ENCODE measurements around the gene RAB30. TPM values are rescaled to one million over a fixed set of nuclear protein-coding genes. Genes with fewer than 3 reads are reported as not detected.

Gene RAB30
- total RNA-seq, 1 experiment from 2014 or later: 6.2 TPM

GRCh38 chr11:83027794-83028193, 43.9 kb downstream of the RAB30 start:
- no peak for DNase-seq (ENCODE audit: low spot score)
- Mint-ChIP-seq H3K4me1 (peaks cover 32% of the 10 kb centered on the region), H3K4me3 (no peak overlapping the region), H3K9me3 (no peaks in the 10 kb centered on the region), H3K36me3 (no peaks in the 10 kb centered on the region), H3K27ac (no peak overlapping the region), H3K27me3 (ENCODE audit: low read depth) (no peaks in the 10 kb centered on the region; the same call in 1 of the 2 replicates)
- TF ChIP-seq ELF4 (CRISPR knock-in tag; IDR thresholded peaks at IDR 0.05; ENCODE audit: low read depth) (no peak), OVOL2 (CRISPR knock-in tag; IDR thresholded peaks at IDR 0.05; ENCODE audit: borderline replicate concordance) (no peak), E2F4 (CRISPR knock-in tag; IDR thresholded peaks at IDR 0.05; ENCODE audit: borderline replicate concordance, low read depth) (no peak), ZNF396 (CRISPR knock-in tag; IDR thresholded peaks at IDR 0.05; ENCODE audit: borderline replicate concordance) (no peak), MYBL2 (CRISPR knock-in tag; IDR thresholded peaks at IDR 0.05) (no peak), ZBTB43 (CRISPR knock-in tag; IDR thresholded peaks at IDR 0.05) (no peak), ZNF423 (CRISPR knock-in tag; IDR thresholded peaks at IDR 0.05) (no peak), MLX (CRISPR knock-in tag; IDR thresholded peaks at IDR 0.05) (no peak), ZNF219 (CRISPR knock-in tag; IDR thresholded peaks at IDR 0.05; ENCODE audit: borderline replicate concordance) (no peak), NFATC4 (CRISPR knock-in tag; IDR thresholded peaks at IDR 0.05) (no peak), JAZF1 (CRISPR knock-in tag; IDR thresholded peaks at IDR 0.05) (no peak), RELA (CRISPR knock-in tag; IDR thresholded peaks at IDR 0.05; ENCODE audit: borderline replicate concordance) (no peak), SMAD3 (CRISPR knock-in tag; IDR thresholded peaks at IDR 0.05; ENCODE audit: borderline replicate concordance) (no peak), ERG (CRISPR knock-in tag; IDR thresholded peaks at IDR 0.05) (no peak), ZNF317 (CRISPR knock-in tag; IDR thresholded peaks at IDR 0.05; ENCODE audit: borderline replicate concordance, low read depth) (no peak), ETV6 (CRISPR knock-in tag; IDR thresholded peaks at IDR 0.05) (no peak), FOXK1 (CRISPR knock-in tag; IDR thresholded peaks at IDR 0.05) (no peak), NFE2L1 (CRISPR knock-in tag; IDR thresholded peaks at IDR 0.05) (no peak), ESRRA (CRISPR knock-in tag; IDR thresholded peaks at IDR 0.05; ENCODE audit: borderline replicate concordance) (no peak), TP53 (CRISPR knock-in tag; IDR thresholded peaks at IDR 0.05) (no peak)
- no peak for ATAC-seq
- ChIA-PET POLR2A (no interaction called here), CTCF (no interaction called here)

- Mint-ChIP-seq H3K4me1 (peaks cover 32% of the 10 kb centered on the region), H3K27me3 (ENCODE audit: low read depth) (no peaks in the 10 kb centered on the region; the same call in 1 of the 2 replicates), H3K9me3 (no peaks in the 10 kb centered on the region), H3K4me3 (no peak overlapping the region), H3K36me3 (no peaks in the 10 kb centered on the region), H3K27ac (0 out of 2 replicates have a peak overlapping the region, but pooled peaks have one; percentile 39)
- ChIA-PET CTCF (no interaction called here), POLR2A (no interaction called here)
- no peak for DNase-seq (ENCODE audit: low spot score)
- ATAC-seq: no peak
- TF ChIP-seq ATF1 (CRISPR knock-in tag; IDR thresholded peaks at IDR 0.05) (no peak), CREB1 (CRISPR knock-in tag; IDR thresholded peaks at IDR 0.05) (no peak), ZNF138 (CRISPR knock-in tag; conservative IDR thresholded peaks at IDR 0.05) (no peak), ZBTB21 (CRISPR knock-in tag; IDR thresholded peaks at IDR 0.05; ENCODE audit: borderline replicate concordance) (no peak), SMAD3 (CRISPR knock-in tag; IDR thresholded peaks at IDR 0.05; ENCODE audit: borderline replicate concordance) (no peak), FOXP4 (CRISPR knock-in tag; IDR thresholded peaks at IDR 0.05) (no peak), JUN (CRISPR knock-in tag; IDR thresholded peaks at IDR 0.05) (no peak), ZNF121 (CRISPR knock-in tag; IDR thresholded peaks at IDR 0.05) (no peak), ZNF532 (CRISPR knock-in tag; IDR thresholded peaks at IDR 0.05; ENCODE audit: borderline replicate concordance) (no peak)
Observed at GRCh38 chr11:83027289-83027688, 44.4 kb downstream of the RAB30 start.

All from WTC11 (cell line).